Measurements from ENCODE around the gene MMAB. TPM values are rescaled to one million over a fixed set of nuclear protein-coding genes. Genes with fewer than 3 reads are reported as not detected.
A peak's percentile ranks its signal among the peaks of the same experiment; 100 is the strongest.

MMAB gene
- total and polyA plus RNA-seq, 2 of the 13 experiments (the other 11 are each of a cell fraction or from before 2014, with no cell fraction given), result 26.1 to 77.3 TPM

DNA sequence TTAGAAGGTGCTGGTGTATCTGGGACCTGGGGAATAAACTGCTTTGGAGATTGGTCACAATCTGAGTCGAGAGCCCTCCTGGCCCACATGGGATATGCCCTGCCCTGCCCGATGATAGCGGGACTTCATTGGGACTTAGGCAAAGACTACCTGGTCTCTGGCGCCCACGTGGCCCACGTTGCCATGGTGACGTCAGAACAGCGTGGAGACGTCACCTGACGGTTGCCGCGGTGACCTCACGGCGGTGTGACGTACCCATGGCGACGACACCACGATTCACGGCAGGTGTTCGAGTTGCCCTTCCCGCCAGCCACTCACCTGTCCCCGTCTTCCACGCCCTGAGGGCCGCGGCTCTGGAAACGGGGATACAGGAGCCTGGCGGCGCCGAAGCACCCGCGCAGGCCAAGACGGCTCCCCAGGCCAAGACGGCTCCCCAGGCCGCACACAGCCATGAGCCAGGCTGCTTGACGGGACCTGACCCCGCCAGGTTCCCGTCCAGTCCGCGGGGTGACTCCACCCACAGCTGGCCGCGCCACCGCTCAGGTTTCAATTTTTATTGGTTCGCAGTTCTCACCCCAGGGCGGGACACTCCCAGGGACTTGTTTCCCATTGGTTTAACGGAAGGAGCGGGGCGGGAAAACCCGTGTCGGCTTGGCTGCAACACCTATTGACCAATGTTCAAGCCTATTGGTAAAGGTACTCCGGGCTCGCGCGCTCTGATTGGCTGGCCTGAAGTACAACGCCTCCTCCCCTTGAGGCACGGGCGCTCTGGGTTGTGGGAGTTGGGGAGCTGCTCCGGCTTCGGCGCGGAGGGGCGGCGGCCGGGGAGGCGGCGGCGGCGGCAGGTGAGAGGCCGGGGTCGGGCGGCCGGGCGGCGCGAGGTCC lies at the start of gene MMAB, which contains the start of gene MVK (continued):
- TF ChIP-seq EHMT2 (IDR thresholded peaks at IDR 0.05; ENCODE audit: borderline replicate concordance, low read depth, low read length), result no peak
- TF ChIP-seq FOXA3 (CRISPR knock-in tag; IDR thresholded peaks at IDR 0.05), result no peak; the same call in 1 of the 2 replicates
- TF ChIP-seq, protein P1, sequence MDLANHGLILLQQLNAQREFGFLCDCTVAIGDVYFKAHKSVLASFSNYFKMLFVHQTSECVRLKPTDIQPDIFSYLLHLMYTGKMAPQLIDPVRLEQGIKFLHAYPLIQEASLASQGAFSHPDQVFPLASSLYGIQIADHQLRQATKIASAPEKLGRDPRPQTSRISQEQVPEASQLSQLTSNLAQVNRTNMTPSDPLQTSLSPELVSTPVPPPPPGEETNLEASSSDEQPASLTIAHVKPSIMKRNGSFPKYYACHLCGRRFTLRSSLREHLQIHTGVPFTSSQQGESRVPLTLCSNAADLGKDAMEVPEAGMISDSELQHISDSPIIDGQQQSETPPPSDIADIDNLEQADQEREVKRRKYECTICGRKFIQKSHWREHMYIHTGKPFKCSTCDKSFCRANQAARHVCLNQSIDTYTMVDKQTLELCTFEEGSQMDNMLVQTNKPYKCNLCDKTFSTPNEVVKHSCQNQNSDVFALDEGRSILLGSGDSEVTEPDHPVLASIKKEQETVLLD (CRISPR knock-in tag; IDR thresholded peaks at IDR 0.05; ENCODE audit: low read depth), result 0 out of 2 replicates have a peak, but pooled peaks have one; percentile 64
- peak; percentile 78; the same call in 1 of the 2 replicates for TF ChIP-seq HOXA5 (CRISPR knock-in tag; IDR thresholded peaks at IDR 0.05)
- TF ChIP-seq SAP130 (CRISPR knock-in tag; IDR thresholded peaks at IDR 0.05; ENCODE audit: low read depth), result peak; percentile 95
- peak; percentile 64; the same call in 1 of the 2 replicates for TF ChIP-seq ZNF816 (CRISPR knock-in tag; IDR thresholded peaks at IDR 0.05; ENCODE audit: borderline replicate concordance)
- TF ChIP-seq ZNF788 (CRISPR knock-in tag; IDR thresholded peaks at IDR 0.05; ENCODE audit: borderline replicate concordance), result peak; percentile 93; the same call in 1 of the 2 replicates
- TF ChIP-seq ZNF766 (CRISPR knock-in tag; IDR thresholded peaks at IDR 0.05; ENCODE audit: borderline replicate concordance), result no peak
- TF ChIP-seq, protein P2, sequence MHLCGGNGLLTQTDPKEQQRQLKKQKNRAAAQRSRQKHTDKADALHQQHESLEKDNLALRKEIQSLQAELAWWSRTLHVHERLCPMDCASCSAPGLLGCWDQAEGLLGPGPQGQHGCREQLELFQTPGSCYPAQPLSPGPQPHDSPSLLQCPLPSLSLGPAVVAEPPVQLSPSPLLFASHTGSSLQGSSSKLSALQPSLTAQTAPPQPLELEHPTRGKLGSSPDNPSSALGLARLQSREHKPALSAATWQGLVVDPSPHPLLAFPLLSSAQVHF (CRISPR knock-in tag; IDR thresholded peaks at IDR 0.05), result no peak
- TF ChIP-seq ATM (IDR thresholded peaks at IDR 0.05; ENCODE audit: borderline replicate concordance), result no peak
- TF ChIP-seq ZNF577 (CRISPR knock-in tag; IDR thresholded peaks at IDR 0.05; ENCODE audit: borderline replicate concordance, low read depth), result no peak
- TF ChIP-seq HES4 (CRISPR knock-in tag; IDR thresholded peaks at IDR 0.05; ENCODE audit: borderline replicate concordance), result peak; percentile 98
- TF ChIP-seq NFYB (CRISPR knock-in tag; IDR thresholded peaks at IDR 0.05), result peak; percentile 96
- TF ChIP-seq, protein P3, sequence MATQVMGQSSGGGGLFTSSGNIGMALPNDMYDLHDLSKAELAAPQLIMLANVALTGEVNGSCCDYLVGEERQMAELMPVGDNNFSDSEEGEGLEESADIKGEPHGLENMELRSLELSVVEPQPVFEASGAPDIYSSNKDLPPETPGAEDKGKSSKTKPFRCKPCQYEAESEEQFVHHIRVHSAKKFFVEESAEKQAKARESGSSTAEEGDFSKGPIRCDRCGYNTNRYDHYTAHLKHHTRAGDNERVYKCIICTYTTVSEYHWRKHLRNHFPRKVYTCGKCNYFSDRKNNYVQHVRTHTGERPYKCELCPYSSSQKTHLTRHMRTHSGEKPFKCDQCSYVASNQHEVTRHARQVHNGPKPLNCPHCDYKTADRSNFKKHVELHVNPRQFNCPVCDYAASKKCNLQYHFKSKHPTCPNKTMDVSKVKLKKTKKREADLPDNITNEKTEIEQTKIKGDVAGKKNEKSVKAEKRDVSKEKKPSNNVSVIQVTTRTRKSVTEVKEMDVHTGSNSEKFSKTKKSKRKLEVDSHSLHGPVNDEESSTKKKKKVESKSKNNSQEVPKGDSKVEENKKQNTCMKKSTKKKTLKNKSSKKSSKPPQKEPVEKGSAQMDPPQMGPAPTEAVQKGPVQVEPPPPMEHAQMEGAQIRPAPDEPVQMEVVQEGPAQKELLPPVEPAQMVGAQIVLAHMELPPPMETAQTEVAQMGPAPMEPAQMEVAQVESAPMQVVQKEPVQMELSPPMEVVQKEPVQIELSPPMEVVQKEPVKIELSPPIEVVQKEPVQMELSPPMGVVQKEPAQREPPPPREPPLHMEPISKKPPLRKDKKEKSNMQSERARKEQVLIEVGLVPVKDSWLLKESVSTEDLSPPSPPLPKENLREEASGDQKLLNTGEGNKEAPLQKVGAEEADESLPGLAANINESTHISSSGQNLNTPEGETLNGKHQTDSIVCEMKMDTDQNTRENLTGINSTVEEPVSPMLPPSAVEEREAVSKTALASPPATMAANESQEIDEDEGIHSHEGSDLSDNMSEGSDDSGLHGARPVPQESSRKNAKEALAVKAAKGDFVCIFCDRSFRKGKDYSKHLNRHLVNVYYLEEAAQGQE (IDR thresholded peaks at IDR 0.05; ENCODE audit: borderline replicate concordance in 1 of 2, low read depth in 1 of 2, low read length in 2 of 2), result peak in 1 of 2 experiments; percentile 50; a peak in 1 of 4 replicates
- TF ChIP-seq, protein P4, sequence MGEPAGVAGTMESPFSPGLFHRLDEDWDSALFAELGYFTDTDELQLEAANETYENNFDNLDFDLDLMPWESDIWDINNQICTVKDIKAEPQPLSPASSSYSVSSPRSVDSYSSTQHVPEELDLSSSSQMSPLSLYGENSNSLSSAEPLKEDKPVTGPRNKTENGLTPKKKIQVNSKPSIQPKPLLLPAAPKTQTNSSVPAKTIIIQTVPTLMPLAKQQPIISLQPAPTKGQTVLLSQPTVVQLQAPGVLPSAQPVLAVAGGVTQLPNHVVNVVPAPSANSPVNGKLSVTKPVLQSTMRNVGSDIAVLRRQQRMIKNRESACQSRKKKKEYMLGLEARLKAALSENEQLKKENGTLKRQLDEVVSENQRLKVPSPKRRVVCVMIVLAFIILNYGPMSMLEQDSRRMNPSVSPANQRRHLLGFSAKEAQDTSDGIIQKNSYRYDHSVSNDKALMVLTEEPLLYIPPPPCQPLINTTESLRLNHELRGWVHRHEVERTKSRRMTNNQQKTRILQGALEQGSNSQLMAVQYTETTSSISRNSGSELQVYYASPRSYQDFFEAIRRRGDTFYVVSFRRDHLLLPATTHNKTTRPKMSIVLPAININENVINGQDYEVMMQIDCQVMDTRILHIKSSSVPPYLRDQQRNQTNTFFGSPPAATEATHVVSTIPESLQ (CRISPR knock-in tag; conservative IDR thresholded peaks at IDR 0.05), result no peak
- no peak for TF ChIP-seq NR3C1 (CRISPR knock-in tag; IDR thresholded peaks at IDR 0.05)
- TF ChIP-seq SKI (IDR thresholded peaks at IDR 0.05; ENCODE audit: partially characterized antibody), result peak; percentile 14
- peak; percentile 79; the same call in 1 of the 2 replicates for TF ChIP-seq NFKB2 (CRISPR knock-in tag; IDR thresholded peaks at IDR 0.05; ENCODE audit: borderline replicate concordance)
- no peak for TF ChIP-seq ZNF703 (CRISPR knock-in tag; IDR thresholded peaks at IDR 0.05; ENCODE audit: borderline replicate concordance)
- TF ChIP-seq LCORL (IDR thresholded peaks at IDR 0.05), result no peak
- TF ChIP-seq LCORL (CRISPR knock-in tag; IDR thresholded peaks at IDR 0.05), result 0 out of 2 replicates have a peak, but pooled peaks have one; percentile 48

All from HepG2 (cell line).